Esophagus squamous epithelium (tissue), 5 donors: Measurements from ENCODE around the gene ACTMAP. TPM values are rescaled to one million over a fixed set of nuclear protein-coding genes. Genes with fewer than 3 reads are reported as not detected.
"Not testable (repeated sequence)": the region's sequence is repeated elsewhere in the genome, so short reads cannot be mapped to it uniquely, and the experiment has no call there.

Experiments
- DNase-seq: peaks from one replicate; lab custom pipeline; 2025; lab: John Stamatoyannopoulos, UW
- H3K27ac ChIP-seq, 4 donors: fragments of 200-600 bp; sonication (generic); one replicate each; pipeline ENCODE4 v1.5.1; 2016 to 2019; ENCODE audit warnings: mild to moderate bottlenecking in 1 of 4
- H3K27me3 ChIP-seq, 4 donors: fragments of 200-600 bp; sonication (generic); 1 replicate in 3 of 4; 2 replicates in 1 of 4; pipeline versions ENCODE4 v1.5.1 to v1.6.0; 2017 to 2021; ENCODE audit warnings: antibody characterized with exemption in 1 of 4
- H3K36me3 ChIP-seq, 3 donors: fragments of 200-600 bp; sonication (generic); one replicate each; pipeline ENCODE4 v1.5.1; 2016 to 2019
- H3K4me1 ChIP-seq, 3 donors: fragments of 200-600 bp; sonication (generic); one replicate each; pipeline ENCODE4 v1.5.1; 2017 to 2019
- H3K4me3 ChIP-seq, 4 donors: fragments of 200-600 bp; sonication (generic); 1 replicate in 3 of 4; 2 replicates in 1 of 4; pipeline ENCODE4 v1.5.1; 2016 to 2019; ENCODE audit warnings: mild to moderate bottlenecking in 2 of 4, moderate library complexity in 1 of 4
- H3K9me3 ChIP-seq, 3 donors: fragments of 200-600 bp; sonication (generic); one replicate each; pipeline ENCODE4 v1.5.1; 2016 to 2019
- CTCF ChIP-seq, 6 experiments: fragments of 450-650 bp in 4 of 6; fragments of 200-600 bp in 2 of 6; sonication (generic) in 2 of 6; IDR thresholded peaks; one replicate each; pipeline ENCODE4 v1.5.1; 2016 to 2019; ENCODE audit warnings: antibody characterized with exemption in 6 of 6, mild to moderate bottlenecking in 4 of 6, moderate library complexity in 4 of 6
- POLR2A ChIP-seq, 4 donors: fragments of 450-650 bp; IDR thresholded peaks; one replicate each; pipeline ENCODE4 v1.6.1; 2017; ENCODE audit warnings: antibody characterized with exemption in 4 of 4, mild to moderate bottlenecking in 4 of 4, moderate library complexity in 3 of 4
- whole genome bisulfite sequencing, 2 donors: methylation state at CpG; one replicate each; pipeline ENCODE4 v1.1.5; 2018; 5-methylcytosine and 5-hydroxymethylcytosine counted together
- intact Hi-C: fragments of 100-400 bp; cut with DNase I; formaldehyde crosslinking; loops from one replicate; pipeline ENCODE4 v1.15.0; 2022
- total RNA-seq, 4 donors: library from RNA; depleted of rRNA; stranded (reverse); fragments of >200 nt; gene quantifications; one replicate each; pipeline ENCODE4 v1.1.0, GENCODE V29; 2016
- donor health status: DM: yes; HTN: yes; CAD: no.

The ACTMAP gene
- total RNA-seq, 4 donors from 2014 or later = 2.1 to 2.8 (median 2.4) TPM

- TF ChIP-seq POLR2A (IDR thresholded peaks at IDR 0.05) (no peak), CTCF (IDR thresholded peaks at IDR 0.05) (no peak)
- Histone ChIP-seq H3K9me3 (no peaks in the 10 kb centered on the region), H3K36me3 (peaks cover 0 to 8% (median 0%) of the 10 kb centered on the region in 3 donors), H3K27ac (peak overlapping the region in 2 of 4 donors; percentile 23 to 98), H3K4me3 (no peak overlapping the region), H3K27me3 (no peaks in the 10 kb centered on the region), H3K4me1 (peaks cover 12 to 26% (median 16%) of the 10 kb centered on the region in 3 donors)
- no peak for DNase-seq
- 72 to 76% methylated on average over 7 of the region's 7 CpGs for WGBS, 2 donors
- intact Hi-C loops = no loop called here
These were observed 26.1 kb upstream of the ACTMAP start for GRCh38 chr19:40776364-40776763.

GRCh38 chr19:40775632-40776022 is 25.4 kb upstream of the ACTMAP start:
- 80 to 86% methylated on average over 3 of the region's 10 CpGs for WGBS, 2 donors
- DNase-seq = no peak
- Histone ChIP-seq H3K4me1 (peaks cover 12 to 26% (median 16%) of the 10 kb centered on the region in 3 donors), H3K36me3 (peaks cover 0 to 7% (median 0%) of the 10 kb centered on the region in 3 donors), H3K9me3 (no peaks in the 10 kb centered on the region), H3K27me3 (no peaks in the 10 kb centered on the region), H3K27ac (peak overlapping the region in 1 of 4 donors; percentile 23), H3K4me3 (peak overlapping the region in 1 of 4 donors; percentile 23)
- intact Hi-C loops = no loop called here
- TF ChIP-seq CTCF (IDR thresholded peaks at IDR 0.05) (no peak), POLR2A (IDR thresholded peaks at IDR 0.05) (no peak)

- H3K36me3 ChIP-seq = peaks cover 0 to 2% (median 0%) of the 10 kb centered on the region in 3 donors
- no peak for DNase-seq
- H3K9me3 ChIP-seq = no peaks in the 10 kb centered on the region
- WGBS, 2 donors = 74 to 91% methylated on average over 3 to 8 of the region's 9 CpGs
- intact Hi-C loops = no loop called here
- H3K27ac ChIP-seq = peak within 1 kb of the TSS in 1 of 4 donors; percentile 23
- no peaks in the 10 kb centered on the region for H3K27me3 ChIP-seq
- peak within 1 kb of the TSS in 1 of 4 donors; percentile 23 for H3K4me3 ChIP-seq
- TF ChIP-seq CTCF (IDR thresholded peaks at IDR 0.05) = no peak
- TF ChIP-seq POLR2A (IDR thresholded peaks at IDR 0.05) = no peak
- peaks cover 12 to 26% (median 16%) of the 10 kb centered on the region in 3 donors for H3K4me1 ChIP-seq
These were observed 24.8 kb upstream of the ACTMAP start, which contains the start of gene MIA for GRCh38 chr19:40774916-40775631. Gene MIA, plus strand, starts transcription at chr19:40775521. Its CDS starts 22 bp downstream, at chr19:40775543.

- H3K27me3 ChIP-seq, H3K4me1 ChIP-seq, DNase-seq, H3K27ac ChIP-seq, H3K36me3 ChIP-seq, intact Hi-C loops, H3K9me3 ChIP-seq, H3K4me3 ChIP-seq: not testable (repeated sequence)
- 93 to 97% methylated on average over 7 to 10 of the region's 10 CpGs for WGBS, 2 donors
These were observed 21.0 kb upstream of the ACTMAP start for GRCh38 chr19:40771101-40771862.

GRCh38 chr19:40768869-40769268 is 18.6 kb upstream of the ACTMAP start:
- H3K27me3 ChIP-seq = no peaks in the 10 kb centered on the region
- H3K36me3 ChIP-seq = peaks cover 13 to 34% (median 28%) of the 10 kb centered on the region in 3 donors
- DNase-seq = no peak
- H3K4me1 ChIP-seq = no peaks in the 10 kb centered on the region
- TF ChIP-seq POLR2A (IDR thresholded peaks at IDR 0.05) (no peak), CTCF (IDR thresholded peaks at IDR 0.05) (no peak)
- H3K27ac ChIP-seq = no peak overlapping the region
- WGBS, 2 donors = 64 to 74% methylated on average over 3 to 5 of the region's 5 CpGs
- intact Hi-C loops = no loop called here
- no peaks in the 10 kb centered on the region for H3K9me3 ChIP-seq
- H3K4me3 ChIP-seq = no peak overlapping the region

- DNase-seq = not testable (repeated sequence)
- peaks cover 30 to 59% (median 51%) of the 10 kb centered on the region in 3 donors for H3K36me3 ChIP-seq
- 87 to 95% methylated on average over 13 of the region's 13 CpGs for WGBS, 2 donors
These were observed 16.1 kb upstream of the ACTMAP start for GRCh38 chr19:40766385-40766784.

More at GRCh38 chr19:40766385-40766784, 16.1 kb upstream of the ACTMAP start:
- H3K9me3 ChIP-seq, H3K27ac ChIP-seq, intact Hi-C loops, H3K27me3 ChIP-seq, H3K4me3 ChIP-seq, H3K4me1 ChIP-seq: not testable (repeated sequence)
